Measurements from ENCODE around the gene ACOT8. TPM values are rescaled to one million over a fixed set of nuclear protein-coding genes. Genes with fewer than 3 reads are reported as not detected.
A peak's percentile ranks its signal among the peaks of the same experiment; 100 is the strongest.

ACOT8 gene
- total RNA-seq, 3 donors from 2014 or later (not counting 1 experiment from before 2014, with no cell fraction given) = 30.5 to 35.4 (median 31.7) TPM

GRCh38 chr20:45893831-45894230 lies 36.6 kb upstream of the ACOT8 start:
- no peak for ATAC-seq
- 96% methylated on average over 2 of the region's 4 CpGs for WGBS (ENCODE audit: insufficient coverage)
- H3K27ac ChIP-seq (ENCODE audit: low read length) = no peak overlapping the region

GRCh38 chr20:45892828-45893500 lies 35.8 kb upstream of the ACOT8 start:
- DNase-seq = peak in 1 of 2 donors; percentile 39
- no peak for ATAC-seq

More at GRCh38 chr20:45893831-45894230, 36.6 kb upstream of the ACOT8 start:
- TF ChIP-seq CTCF (IDR thresholded peaks at IDR 0.05) = no peak
- Histone ChIP-seq H3K4me1 (ENCODE audit: control insufficient read depth, insufficient read depth, low read length) (peaks cover 38% of the 10 kb centered on the region), H3K4me3 (ENCODE audit: low read length) (no peak overlapping the region), H3K27me3 (ENCODE audit: control insufficient read depth, insufficient read depth, low read length) (no peaks in the 10 kb centered on the region), H3K9me3 (ENCODE audit: control insufficient read depth, insufficient read depth, low read length) (no peaks in the 10 kb centered on the region), H3K36me3 (ENCODE audit: control insufficient read depth, insufficient read depth, low read length) (peaks cover 17% of the 10 kb centered on the region)
- Mint-ChIP-seq H3K9me3 (no peaks in the 10 kb centered on the region), H3K36me3 (no peaks in the 10 kb centered on the region), H3K27ac (no peak overlapping the region), H3K27me3 (ENCODE audit: low read depth in 2 of 2) (no peaks in the 10 kb centered on the region), H3K4me3 (peak overlapping the region; percentile 42), H3K4me1 (peaks cover 5 to 24% of the 10 kb centered on the region in 2 donors)
- intact Hi-C loops (cut with micrococcal nuclease) = no loop called here
- no peak for DNase-seq

GRCh38 chr20:45892049-45892825 lies 35.0 kb upstream of the ACOT8 start:
- intact Hi-C loops (cut with micrococcal nuclease) = no loop called here
- no peak overlapping the region for H3K27ac ChIP-seq (ENCODE audit: low read length)
- TF ChIP-seq CTCF (IDR thresholded peaks at IDR 0.05) = no peak

More at GRCh38 chr20:45892828-45893500, 35.8 kb upstream of the ACOT8 start:
- peak overlapping the region; percentile 6 for H3K27ac ChIP-seq (ENCODE audit: low read length)
- Mint-ChIP-seq H3K9me3 (no peaks in the 10 kb centered on the region), H3K27ac (peak overlapping the region; percentile 57 to 88), H3K36me3 (no peaks in the 10 kb centered on the region), H3K4me1 (peaks cover 5 to 24% of the 10 kb centered on the region in 2 donors), H3K27me3 (ENCODE audit: low read depth in 2 of 2) (no peaks in the 10 kb centered on the region), H3K4me3 (peak overlapping the region; percentile 79)
- intact Hi-C loops (cut with micrococcal nuclease) = no loop called here
- WGBS (ENCODE audit: insufficient coverage) = 51% methylated on average over 3 of the region's 4 CpGs
- H3K4me3 ChIP-seq (ENCODE audit: low read length) = no peak overlapping the region
- no peak for TF ChIP-seq CTCF (IDR thresholded peaks at IDR 0.05)
- H3K9me3 ChIP-seq (ENCODE audit: control insufficient read depth, insufficient read depth, low read length) = no peaks in the 10 kb centered on the region
- peaks cover 38% of the 10 kb centered on the region for H3K4me1 ChIP-seq (ENCODE audit: control insufficient read depth, insufficient read depth, low read length)
- no peaks in the 10 kb centered on the region for H3K27me3 ChIP-seq (ENCODE audit: control insufficient read depth, insufficient read depth, low read length)
- peaks cover 16% of the 10 kb centered on the region for H3K36me3 ChIP-seq (ENCODE audit: control insufficient read depth, insufficient read depth, low read length)

More at GRCh38 chr20:45892049-45892825, 35.0 kb upstream of the ACOT8 start:
- Histone ChIP-seq H3K9me3 (ENCODE audit: control insufficient read depth, insufficient read depth, low read length) (no peaks in the 10 kb centered on the region), H3K4me1 (ENCODE audit: control insufficient read depth, insufficient read depth, low read length) (peaks cover 38% of the 10 kb centered on the region), H3K36me3 (ENCODE audit: control insufficient read depth, insufficient read depth, low read length) (peaks cover 16% of the 10 kb centered on the region), H3K27me3 (ENCODE audit: control insufficient read depth, insufficient read depth, low read length) (no peaks in the 10 kb centered on the region), H3K4me3 (ENCODE audit: low read length) (peak overlapping the region; percentile 68)
- ATAC-seq = peak in 1 of 3 donors; percentile 31
- H3K9me3 Mint-ChIP-seq = no peaks in the 10 kb centered on the region
- peaks cover 5 to 24% of the 10 kb centered on the region in 2 donors for H3K4me1 Mint-ChIP-seq
- DNase-seq = no peak
- H3K27me3 Mint-ChIP-seq (ENCODE audit: low read depth in 2 of 2) = no peaks in the 10 kb centered on the region
- peak overlapping the region; percentile 79 for H3K4me3 Mint-ChIP-seq
- 86% methylated on average over 8 of the region's 9 CpGs for WGBS (ENCODE audit: insufficient coverage)
- H3K27ac Mint-ChIP-seq = peak overlapping the region; percentile 57 to 88
- H3K36me3 Mint-ChIP-seq = no peaks in the 10 kb centered on the region

Data from natural killer cell (primary cell).